PC-9 (cell line): ENCODE results near the gene PCSK1N. TPM values are rescaled to one million over a fixed set of nuclear protein-coding genes. Genes with fewer than 3 reads are reported as not detected.
A peak's percentile ranks its signal among the peaks of the same experiment; 100 is the strongest.

Experiments
- BruUV-seq: library from RNA; stranded (reverse); fragments of 400-500 nt; replicated peaks from 2 replicates; lab custom pipeline; 2021; lab: Mats Ljungman, UMichigan
- CTCF ChIA-PET: fragments of 300-600 bp; sonication (Branson Sonifier 250); formaldehyde crosslinking; loops from one replicate; lab custom pipeline; 2022; ENCODE audit warnings: antibody characterized with exemption; lab: Charles Lee
- POLR2A ChIA-PET: fragments of 300-600 bp; sonication (Branson Sonifier 250); formaldehyde crosslinking; loops from one replicate; lab custom pipeline; 2022; ENCODE audit warnings: antibody characterized with exemption; ENCODE audit not compliant: unreplicated experiment; lab: Charles Lee
- DNase-seq, 2 experiments: peaks; one replicate each; pipeline versions ENCODE4 v3.0.0 to v3.0.0-alpha.2; 2015 to 2022; ENCODE audit warnings: mixed read lengths in 1 of 2
- H2AFZ ChIP-seq: fragments of 200-600 bp; sonication (generic); 2 replicates; pipeline ENCODE4 v1.8.1; 2017; ENCODE audit warnings: antibody characterized with exemption
- H3F3A ChIP-seq: fragments of 200-600 bp; sonication (generic); 2 replicates; pipeline ENCODE4 v1.8.1; 2017; ENCODE audit warnings: antibody characterized with exemption, mild to moderate bottlenecking, low read depth; ENCODE audit not compliant: insufficient read depth
- H3K27ac ChIP-seq: fragments of 200-600 bp; sonication (generic); 2 replicates; pipeline ENCODE4 v1.6.1; 2016; ENCODE audit warnings: mixed run types
- H3K27me3 ChIP-seq: fragments of 200-600 bp; sonication (generic); 2 replicates; pipeline ENCODE4 v1.6.1; 2016; ENCODE audit warnings: low read depth, mixed run types; ENCODE audit not compliant: insufficient read depth
- H3K36me3 ChIP-seq: fragments of 200-600 bp; sonication (generic); 2 replicates; pipeline ENCODE4 v1.6.1; 2016; ENCODE audit warnings: low read depth, mixed run types
- H3K4me1 ChIP-seq: fragments of 200-600 bp; sonication (generic); replicated peaks from 2 replicates; pipeline ENCODE4 v1.6.1; 2016; ENCODE audit warnings: mixed run types; ENCODE audit not compliant: insufficient read depth
- H3K4me2 ChIP-seq: fragments of 200-600 bp; sonication (generic); 2 replicates; pipeline ENCODE4 v1.6.1; 2017; ENCODE audit warnings: mixed run types
- H3K4me3 ChIP-seq: fragments of 200-600 bp; sonication (generic); 2 replicates; pipeline ENCODE4 v1.6.1; 2016; ENCODE audit warnings: mixed run types
- H3K79me2 ChIP-seq: fragments of 200-600 bp; sonication (generic); 2 replicates; pipeline ENCODE4 v1.6.1; 2017; ENCODE audit warnings: low read depth, mixed run types
- H3K9me2 ChIP-seq: fragments of 200-600 bp; sonication (generic); 2 replicates; pipeline ENCODE4 v1.8.1; 2017; ENCODE audit warnings: mild to moderate bottlenecking; ENCODE audit not compliant: insufficient read depth
- H3K9me3 ChIP-seq: fragments of 200-600 bp; sonication (generic); 2 replicates; pipeline ENCODE4 v1.8.1; 2016; ENCODE audit warnings: low read depth; ENCODE audit not compliant: insufficient read depth
- H4K20me1 ChIP-seq: fragments of 200-600 bp; sonication (generic); 2 replicates; pipeline ENCODE4 v1.8.1; 2017; ENCODE audit not compliant: insufficient read depth
- CTCF ChIP-seq: fragments of 200-600 bp; sonication (generic); conservative IDR thresholded peaks from 2 replicates; pipeline ENCODE4 v1.6.1; 2017; ENCODE audit warnings: mixed run types, antibody characterized with exemption, mild to moderate bottlenecking, moderate library complexity
- EZH2 ChIP-seq: fragments of 200-600 bp; sonication (generic); IDR thresholded peaks from 2 replicates; pipeline ENCODE4 v1.8.0; 2017; ENCODE audit warnings: antibody characterized with exemption, low read depth
- intact Hi-C: fragments of 100-400 bp; cut with micrococcal nuclease; formaldehyde crosslinking; loops from one replicate; pipeline ENCODE4 v1.10.0; 2022; ENCODE audit not compliant: unreplicated experiment
- total RNA-seq: library from RNA; stranded (reverse); gene quantifications from 2 replicates; pipeline ENCODE4 v1.2.3, GENCODE V29; 2021

Gene PCSK1N
- total RNA-seq, 1 experiment from 2014 or later: not detected

GRCh38 chrX:48813644-48814043 lies 21.8 kb downstream of the PCSK1N start:
- DNase-seq: no peak
- H2AFZ ChIP-seq: no peak overlapping the region
- CTCF ChIA-PET: no interaction called here
- intact Hi-C loops: no loop called here
- no TSS peak for BruUV-seq
- no peaks in the 10 kb centered on the region for H3K9me2 ChIP-seq
- H3K27me3 ChIP-seq: no peaks in the 10 kb centered on the region
- POLR2A ChIA-PET: no interaction called here
- H3K9me3 ChIP-seq: no peaks in the 10 kb centered on the region
- no peaks in the 10 kb centered on the region for H4K20me1 ChIP-seq
- H3K4me2 ChIP-seq: no peak overlapping the region
- no peaks in the 10 kb centered on the region for H3K4me1 ChIP-seq
- H3K27ac ChIP-seq: no peak overlapping the region
- no peak overlapping the region for H3K4me3 ChIP-seq
- no peaks in the 10 kb centered on the region for H3F3A ChIP-seq
- TF ChIP-seq EZH2 (no peak), CTCF (no peak)
- H3K36me3 ChIP-seq: no peaks in the 10 kb centered on the region
- no peaks in the 10 kb centered on the region for H3K79me2 ChIP-seq

DNA sequence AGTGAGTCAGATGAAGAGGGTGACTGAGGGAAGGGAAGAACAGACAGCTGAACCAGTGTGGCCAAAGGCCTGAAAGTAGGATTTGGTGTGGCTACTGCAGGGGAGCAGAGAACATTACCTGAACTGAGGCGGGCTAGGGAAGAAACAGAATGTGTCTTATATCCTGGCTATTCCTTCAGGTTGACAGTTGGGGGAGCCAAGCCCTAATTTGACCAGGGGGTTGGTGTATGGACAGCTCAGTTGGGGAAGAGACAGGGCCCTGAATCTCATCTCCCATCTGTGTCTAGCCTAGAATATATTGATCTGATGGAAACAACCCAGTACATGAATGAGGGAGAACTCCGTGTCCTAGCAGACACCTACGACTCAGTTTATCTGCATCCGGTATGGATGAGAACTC lies 29.3 kb downstream of the PCSK1N start:
- ChIA-PET CTCF (no interaction called here), POLR2A (interaction anchor here (0.5 kb wide), 1 partner anchor 85 kb away, joined by 5 read pairs; no protein-coding TSS in a partner anchor)
- no peaks in the 10 kb centered on the region for H3K79me2 ChIP-seq
- no peak for DNase-seq
- no peak overlapping the region for H3K4me3 ChIP-seq
- no peaks in the 10 kb centered on the region for H3K27me3 ChIP-seq
- H2AFZ ChIP-seq: no peak overlapping the region
- no TSS peak for BruUV-seq
- no peak overlapping the region for H3K4me2 ChIP-seq
- no peak for TF ChIP-seq EZH2
- TF ChIP-seq CTCF: no peak
- H3F3A ChIP-seq: no peaks in the 10 kb centered on the region
- H3K9me2 ChIP-seq: no peaks in the 10 kb centered on the region
- no peak overlapping the region for H3K27ac ChIP-seq
- no peaks in the 10 kb centered on the region for H4K20me1 ChIP-seq
- H3K36me3 ChIP-seq: no peaks in the 10 kb centered on the region
- H3K9me3 ChIP-seq: no peaks in the 10 kb centered on the region
- intact Hi-C loops: no loop called here
- no peaks in the 10 kb centered on the region for H3K4me1 ChIP-seq

GRCh38 chrX:48802905-48803200 lies 32.6 kb downstream of the PCSK1N start:
- no peaks in the 10 kb centered on the region for H3F3A ChIP-seq
- H3K27ac ChIP-seq: 0 out of 2 replicates have a peak overlapping the region, but pooled peaks have one; percentile 16
- ChIA-PET POLR2A (no interaction called here), CTCF (no interaction called here)
- no peak overlapping the region for H2AFZ ChIP-seq
- H3K36me3 ChIP-seq: no peaks in the 10 kb centered on the region
- TF ChIP-seq EZH2 (no peak), CTCF (no peak)
- H3K79me2 ChIP-seq: no peaks in the 10 kb centered on the region
- no peaks in the 10 kb centered on the region for H3K27me3 ChIP-seq
- DNase-seq: no peak
- no peaks in the 10 kb centered on the region for H4K20me1 ChIP-seq
- H3K4me2 ChIP-seq: peak overlapping the region; percentile 73
- no peaks in the 10 kb centered on the region for H3K9me2 ChIP-seq
- no peaks in the 10 kb centered on the region for H3K9me3 ChIP-seq
- peak overlapping the region; percentile 58; the same call in 1 of the 2 replicates for H3K4me3 ChIP-seq
- no TSS peak for BruUV-seq
- intact Hi-C loops: loop anchor here (5.0 kb wide), 1 partner anchor 94 kb away; the partner anchor contains the start of genes PQBP1 and TIMM17B
- no peaks in the 10 kb centered on the region for H3K4me1 ChIP-seq
